PC-3 (cell line): ENCODE data around the gene PDHX. TPM values are rescaled to one million over a fixed set of nuclear protein-coding genes. Genes with fewer than 3 reads are reported as not detected.
"Not testable (repeated sequence)": the region's sequence is repeated elsewhere in the genome, so short reads cannot be mapped to it uniquely, and the experiment has no call there.

ENCODE experiments used
- ATAC-seq: fragments of 200-7000 bp; cut with Tn5 transposase; 2 replicates; pipeline ENCODE4 v1.9.1; 2020; ENCODE audit warnings: mild to moderate bottlenecking, moderate library complexity
- BruUV-seq: library from RNA; stranded (reverse); fragments of 400-500 nt; replicated peaks from 2 replicates; lab custom pipeline; 2021; lab: Mats Ljungman, UMichigan
- CTCF ChIA-PET: fragments of 300-600 bp; sonication (Branson Sonifier 250); formaldehyde crosslinking; loops from one replicate; lab custom pipeline; 2022; ENCODE audit warnings: antibody characterized with exemption; lab: Charles Lee
- POLR2A ChIA-PET: fragments of 300-600 bp; sonication (Branson Sonifier 250); formaldehyde crosslinking; loops from one replicate; lab custom pipeline; 2022; ENCODE audit warnings: antibody characterized with exemption; ENCODE audit not compliant: unreplicated experiment; lab: Charles Lee
- DNase-seq: peaks from one replicate; pipeline ENCODE4 v3.0.0-alpha.2; 2015
- H2AFZ ChIP-seq: fragments of 300-600 bp; sonication (generic); 2 replicates; pipeline ENCODE4 v1.6.0; 2016; ENCODE audit warnings: antibody characterized with exemption, low read length
- H3F3A ChIP-seq: fragments of 300-600 bp; sonication (generic); one replicate; pipeline ENCODE4 v1.6.0; 2017; ENCODE audit warnings: antibody characterized with exemption, low read length, control low read depth, mild to moderate bottlenecking; ENCODE audit not compliant: unreplicated experiment
- H3K27ac ChIP-seq: fragments of 300-600 bp; sonication (generic); 2 replicates; pipeline ENCODE4 v1.5.1; 2016; ENCODE audit warnings: mild to moderate bottlenecking, low read length
- H3K27me3 ChIP-seq: fragments of 300-600 bp; sonication (generic); 2 replicates; pipeline ENCODE4 v1.6.1; 2016; ENCODE audit warnings: low read length, mixed read lengths
- H3K36me3 ChIP-seq: fragments of 300-600 bp; sonication (generic); 2 replicates; pipeline ENCODE4 v1.6.1; 2016; ENCODE audit warnings: low read depth, mixed run types, low read length, mixed read lengths
- H3K4me1 ChIP-seq: fragments of 300-600 bp; sonication (generic); 2 replicates; pipeline ENCODE4 v1.5.1; 2016; ENCODE audit warnings: low read length; ENCODE audit not compliant: insufficient read depth
- H3K4me2 ChIP-seq: fragments of 300-600 bp; sonication (generic); 2 replicates; pipeline ENCODE4 v1.6.0; 2016; ENCODE audit warnings: low read length
- H3K4me3 ChIP-seq: fragments of 300-600 bp; sonication (generic); 2 replicates; pipeline ENCODE4 v1.5.1; 2016; ENCODE audit warnings: mild to moderate bottlenecking, low read length, mixed read lengths
- H3K79me2 ChIP-seq: fragments of 300-600 bp; sonication (generic); 2 replicates; pipeline ENCODE4 v1.6.1; 2017; ENCODE audit warnings: low read length, mixed read lengths
- H3K9ac ChIP-seq: fragments of 300-600 bp; sonication (generic); 2 replicates; pipeline ENCODE4 v1.6.0; 2016; ENCODE audit warnings: mild to moderate bottlenecking, low read length
- H3K9me2 ChIP-seq: fragments of 300-600 bp; sonication (generic); replicated peaks from 2 replicates; pipeline ENCODE4 v1.6.1; 2016; ENCODE audit warnings: mixed run types, low read length, mixed read lengths
- H3K9me3 ChIP-seq: fragments of 300-600 bp; sonication (generic); 2 replicates; pipeline ENCODE4 v1.6.1; 2016; ENCODE audit warnings: low read length, mixed read lengths
- H4K20me1 ChIP-seq: fragments of 300-600 bp; sonication (generic); 2 replicates; pipeline ENCODE4 v1.6.1; 2016; ENCODE audit warnings: low read length, mixed read lengths
- CTCF ChIP-seq: fragments of 300-600 bp; sonication (generic); conservative IDR thresholded peaks from 2 replicates; pipeline ENCODE4 v1.5.1; 2017; ENCODE audit warnings: antibody characterized with exemption, low read depth, mild to moderate bottlenecking, low read length
- EZH2 ChIP-seq: fragments of 300-600 bp; sonication (generic); IDR thresholded peaks from one replicate; pipeline ENCODE4 v1.6.1; 2017; ENCODE audit warnings: antibody characterized with exemption, mild to moderate bottlenecking, low read length; ENCODE audit not compliant: unreplicated experiment
- EZH2phosphoT487 ChIP-seq: fragments of 300-600 bp; sonication (generic); IDR thresholded peaks from 2 replicates; pipeline ENCODE4 v1.6.1; 2018; ENCODE audit warnings: mild to moderate bottlenecking, antibody characterized with exemption, low read length, borderline replicate concordance
- intact Hi-C: fragments of 100-400 bp; cut with micrococcal nuclease; formaldehyde crosslinking; loops from 2 replicates; pipeline ENCODE4 v1.9.0; 2023
- total RNA-seq: library from RNA; depleted of rRNA; stranded (reverse); fragments of >200 nt; gene quantifications from 2 replicates; pipeline ENCODE4 v1.2.3, GENCODE V29; 2014

The PDHX gene
- total RNA-seq, 1 experiment from 2014 or later = 20.3 TPM

GRCh38 chr11:35016916-35017315, 100.5 kb downstream of the PDHX start:
- Histone ChIP-seq H3K4me3 (no peak overlapping the region), H3K4me2 (no peak overlapping the region), H3K27me3 (no peaks in the 10 kb centered on the region), H3K9me2 (no peaks in the 10 kb centered on the region), H3K27ac (no peak overlapping the region), H3K9me3 (no peaks in the 10 kb centered on the region), H3K79me2 (no peaks in the 10 kb centered on the region), H3K9ac (no peak overlapping the region), H4K20me1 (no peaks in the 10 kb centered on the region), H2AFZ (no peak overlapping the region), H3K36me3 (no peaks in the 10 kb centered on the region), H3K4me1 (peaks cover 7% of the 10 kb centered on the region; the same call in 1 of the 2 replicates), H3F3A (no peaks in the 10 kb centered on the region)
- BruUV-seq = no TSS peak
- POLR2A ChIA-PET = no interaction called here
- TF ChIP-seq CTCF = no peak
- TF ChIP-seq EZH2phosphoT487 = no peak
- no peak for TF ChIP-seq EZH2
- CTCF ChIA-PET = no interaction called here
- intact Hi-C loops = no loop called here
- DNase-seq (no peak), ATAC-seq (no peak)

- Histone ChIP-seq H3K79me2 (no peaks in the 10 kb centered on the region), H3K9me2 (no peaks in the 10 kb centered on the region), H3K27me3 (no peaks in the 10 kb centered on the region), H3K27ac (no peak overlapping the region), H4K20me1 (no peaks in the 10 kb centered on the region), H3K9me3 (no peaks in the 10 kb centered on the region), H3K4me3 (no peak overlapping the region), H3K9ac (no peak overlapping the region), H3F3A (no peaks in the 10 kb centered on the region), H3K4me1 (0 out of 2 replicates have a peak, but pooled peaks cover under 1% of the 10 kb centered on the region), H3K36me3 (no peaks in the 10 kb centered on the region), H2AFZ (no peak overlapping the region), H3K4me2 (no peak overlapping the region)
- ATAC-seq (no peak), DNase-seq (no peak)
- POLR2A ChIA-PET = no interaction called here
- intact Hi-C loops = no loop called here
- CTCF ChIA-PET = no interaction called here
- TF ChIP-seq EZH2phosphoT487 (no peak), CTCF (no peak), EZH2 (no peak)
- no TSS peak for BruUV-seq
Observed at GRCh38 chr11:35017528-35018342, 101.3 kb downstream of the PDHX start.

- ATAC-seq (no peak), DNase-seq (no peak)
- ChIA-PET CTCF (no interaction called here), POLR2A (no interaction called here)
- H3K79me2 ChIP-seq = no peaks in the 10 kb centered on the region
- no peak overlapping the region for H3K9ac ChIP-seq
- H2AFZ ChIP-seq = no peak overlapping the region
- no peaks in the 10 kb centered on the region for H3K9me2 ChIP-seq
- no peaks in the 10 kb centered on the region for H3K36me3 ChIP-seq
- H3K27ac ChIP-seq = no peak overlapping the region
- H3K4me1 ChIP-seq = no peaks in the 10 kb centered on the region
- H3F3A ChIP-seq = no peaks in the 10 kb centered on the region
- no peaks in the 10 kb centered on the region for H4K20me1 ChIP-seq
- H3K4me3 ChIP-seq = no peak overlapping the region
- no peaks in the 10 kb centered on the region for H3K9me3 ChIP-seq
- no peak overlapping the region for H3K4me2 ChIP-seq
- intact Hi-C loops = no loop called here
- BruUV-seq = no TSS peak
- no peaks in the 10 kb centered on the region for H3K27me3 ChIP-seq
- TF ChIP-seq EZH2 (no peak), CTCF (no peak), EZH2phosphoT487 (no peak)
Observed at GRCh38 chr11:35021589-35021988, 105.2 kb downstream of the PDHX start.

GRCh38 chr11:35023940-35024339, 107.5 kb downstream of the PDHX start:
- H3K27me3 ChIP-seq, H3F3A ChIP-seq, H3K9ac ChIP-seq, H3K4me1 ChIP-seq, H3K36me3 ChIP-seq, H4K20me1 ChIP-seq, H3K9me2 ChIP-seq, H3K79me2 ChIP-seq, POLR2A ChIA-PET, DNase-seq, intact Hi-C loops, BruUV-seq, H3K9me3 ChIP-seq, H2AFZ ChIP-seq, CTCF ChIA-PET, H3K27ac ChIP-seq, H3K4me2 ChIP-seq, ATAC-seq, H3K4me3 ChIP-seq: not testable (repeated sequence)
